Activated CD4-positive, alpha-beta memory T cell treated with anti-CD3 and anti-CD28 coated beads, Interleukin-2, amount 10 ng/mL, durations not matched to agents 7 days and 5 days (primary cell): ENCODE results near the gene DPP10. TPM values are rescaled to one million over a fixed set of nuclear protein-coding genes. Genes with fewer than 3 reads are reported as not detected.

Experiments
- CTCF ChIA-PET: fragments of 350-600 bp; sonication (Branson Sonifier 250); formaldehyde crosslinking; loops from one replicate; lab custom pipeline; 2021; ENCODE audit warnings: antibody characterized with exemption, inconsistent platforms; lab: Charles Lee
- POLR2A ChIA-PET: fragments of 350-600 bp; sonication (Branson Sonifier 250); formaldehyde crosslinking; loops from one replicate; lab custom pipeline; 2021; ENCODE audit warnings: antibody characterized with exemption; lab: Charles Lee
- DNase-seq: peaks from one replicate; pipeline ENCODE4 v3.0.0-alpha.2; 2020
- H3K27ac Mint-ChIP-seq: one replicate; pipeline ENCODE4 v1.8.0; 2021; ENCODE audit warnings: mild to moderate bottlenecking, mixed read lengths
- H3K27me3 Mint-ChIP-seq: one replicate; pipeline ENCODE4 v1.8.0; 2021; ENCODE audit warnings: mixed read lengths
- H3K36me3 Mint-ChIP-seq: one replicate; pipeline ENCODE4 v1.8.0; 2021; ENCODE audit warnings: low read depth, mixed read lengths
- H3K4me1 Mint-ChIP-seq: one replicate; pipeline ENCODE4 v1.8.0; 2021; ENCODE audit warnings: mixed read lengths
- H3K4me3 Mint-ChIP-seq: one replicate; pipeline ENCODE4 v1.8.0; 2021; ENCODE audit warnings: mild to moderate bottlenecking, mixed read lengths
- H3K9me3 Mint-ChIP-seq: one replicate; pipeline ENCODE4 v1.8.0; 2021; ENCODE audit warnings: mixed read lengths
- total RNA-seq, 2 experiments: library from RNA; stranded (reverse); gene quantifications; one replicate each; pipeline ENCODE4 v1.2.3, GENCODE V29; 2021

The DPP10 gene
- total RNA-seq, 2 experiments from 2014 or later, result not detected

DNA sequence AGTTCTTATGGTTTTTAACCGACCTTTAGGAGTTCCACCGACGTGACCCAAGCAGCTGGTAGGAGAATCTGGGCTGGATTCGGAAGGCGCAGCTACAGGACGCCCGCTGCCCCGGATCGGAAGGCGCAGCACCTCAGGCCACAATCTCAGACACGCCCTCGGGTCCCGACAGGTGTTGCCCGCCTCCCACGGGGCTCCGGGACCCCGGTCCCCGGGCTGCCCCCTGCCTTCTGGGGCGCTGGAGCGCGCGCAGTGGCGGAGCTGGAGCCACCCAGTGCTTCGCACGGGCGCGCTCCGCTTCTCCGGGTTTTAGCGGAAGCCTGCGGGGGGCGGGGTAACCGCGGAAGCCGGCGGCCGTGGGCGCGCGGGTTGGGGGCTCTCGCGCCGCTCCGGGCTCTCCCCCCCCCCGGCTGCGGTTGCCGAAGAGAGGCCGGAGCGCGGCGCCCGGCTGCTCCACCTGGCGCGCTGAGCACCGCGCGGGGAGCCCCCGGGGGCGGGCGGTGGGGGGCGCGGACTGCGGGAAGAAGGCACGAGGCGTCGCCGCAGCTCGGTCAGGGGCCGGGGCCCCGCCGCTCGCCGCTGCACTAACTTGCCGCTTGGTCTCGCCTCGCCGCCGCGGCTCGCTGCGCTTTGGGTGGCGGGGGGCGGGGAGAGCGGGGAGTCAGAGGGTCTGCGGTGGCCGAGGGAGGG is 718.8 kb downstream of the DPP10 start:
- no peak for DNase-seq
- POLR2A ChIA-PET, result no interaction called here
- Mint-ChIP-seq H3K4me3 (no peak overlapping the region), H3K9me3 (no peaks in the 10 kb centered on the region), H3K36me3 (no peaks in the 10 kb centered on the region), H3K4me1 (peaks cover 3% of the 10 kb centered on the region), H3K27me3 (peaks cover 21% of the 10 kb centered on the region), H3K27ac (no peak overlapping the region)
- CTCF ChIA-PET, result no interaction called here

DNA sequence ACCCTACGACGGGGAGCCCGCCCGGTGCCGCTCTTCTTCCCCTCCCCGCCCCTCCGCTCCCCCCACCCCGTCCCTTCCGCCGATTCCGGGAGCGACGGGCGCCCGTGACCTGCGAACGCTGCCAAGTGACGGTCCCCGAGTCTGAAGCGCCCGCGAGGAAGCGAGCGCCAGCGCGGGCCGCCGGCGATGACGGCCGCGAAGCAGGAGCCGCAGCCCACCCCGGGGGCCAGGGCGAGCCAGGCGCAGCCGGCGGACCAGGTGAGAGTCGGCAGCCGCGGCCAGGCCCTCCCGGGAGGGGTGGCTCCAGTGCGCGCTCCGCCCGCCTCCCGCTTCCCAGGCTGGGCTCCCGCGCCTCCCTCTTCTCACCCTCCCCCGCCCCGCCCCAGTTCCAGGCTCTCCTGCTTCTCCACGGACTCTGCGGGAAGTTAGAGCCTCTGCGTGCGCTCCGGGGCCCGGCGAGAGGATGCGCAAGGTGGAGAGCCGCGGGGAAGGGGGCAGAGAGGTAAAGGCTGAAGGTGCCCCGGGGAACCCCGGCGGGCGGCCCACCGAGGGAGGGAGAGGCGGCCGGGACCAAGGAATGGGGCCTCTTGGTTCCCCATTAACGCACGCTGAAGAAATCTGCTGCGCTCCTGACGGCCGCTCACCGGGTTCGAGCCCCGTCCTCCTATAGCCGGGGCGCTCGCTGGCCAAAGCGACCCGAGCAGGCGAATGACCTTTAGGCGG is 719.5 kb downstream of the DPP10 start:
- Mint-ChIP-seq H3K4me1 (peaks cover 3% of the 10 kb centered on the region), H3K4me3 (no peak overlapping the region), H3K9me3 (no peaks in the 10 kb centered on the region), H3K36me3 (no peaks in the 10 kb centered on the region), H3K27me3 (peaks cover 21% of the 10 kb centered on the region), H3K27ac (no peak overlapping the region)
- no peak for DNase-seq
- POLR2A ChIA-PET, result no interaction called here
- CTCF ChIA-PET, result no interaction called here

DNA sequence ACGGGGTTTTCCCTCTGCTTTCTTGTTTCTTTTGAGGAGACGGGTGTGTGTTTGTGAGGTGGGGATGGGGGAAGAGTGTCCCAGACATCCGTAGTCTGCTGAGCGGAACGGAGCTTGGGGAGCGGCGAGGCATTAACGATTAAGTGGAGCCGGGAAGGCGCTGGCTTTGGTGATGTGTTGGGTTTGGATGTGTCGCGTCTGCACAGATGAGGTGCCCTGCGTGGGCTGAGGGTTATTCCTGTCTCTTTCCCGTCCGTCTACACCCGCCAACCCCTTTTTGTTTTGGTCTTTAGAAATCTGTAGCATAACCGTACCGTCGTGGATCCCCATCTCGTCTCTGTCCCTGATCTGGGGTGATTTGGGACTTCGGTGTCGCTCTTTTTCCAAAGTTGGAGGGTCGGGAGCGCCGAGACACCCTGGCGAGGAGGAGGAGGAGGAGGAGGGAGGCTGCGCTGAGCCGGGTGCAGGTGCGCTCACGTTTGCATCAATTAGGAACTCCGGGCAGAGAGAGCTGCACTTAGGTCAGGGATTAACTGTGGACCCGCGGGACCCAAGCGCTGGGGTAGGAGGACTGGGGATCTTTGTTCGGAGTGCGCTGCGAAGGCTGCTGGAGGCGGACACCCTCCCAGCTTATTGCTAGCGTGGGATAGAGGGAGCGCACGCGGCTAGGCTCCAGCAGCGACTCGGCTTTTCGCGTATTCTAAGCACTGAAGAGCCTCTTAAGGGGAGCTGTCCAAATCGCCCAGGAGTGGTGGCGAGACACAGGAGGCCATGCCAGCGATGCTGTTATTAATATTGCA is 720.3 kb downstream of the DPP10 start:
- DNase-seq, result no peak
- H3K36me3 Mint-ChIP-seq, result no peaks in the 10 kb centered on the region
- ChIA-PET POLR2A (no interaction called here), CTCF (no interaction called here)
- no peak overlapping the region for H3K4me3 Mint-ChIP-seq
- no peak overlapping the region for H3K27ac Mint-ChIP-seq
- peaks cover 3% of the 10 kb centered on the region for H3K4me1 Mint-ChIP-seq
- H3K9me3 Mint-ChIP-seq, result no peaks in the 10 kb centered on the region
- H3K27me3 Mint-ChIP-seq, result peaks cover 21% of the 10 kb centered on the region

DNA sequence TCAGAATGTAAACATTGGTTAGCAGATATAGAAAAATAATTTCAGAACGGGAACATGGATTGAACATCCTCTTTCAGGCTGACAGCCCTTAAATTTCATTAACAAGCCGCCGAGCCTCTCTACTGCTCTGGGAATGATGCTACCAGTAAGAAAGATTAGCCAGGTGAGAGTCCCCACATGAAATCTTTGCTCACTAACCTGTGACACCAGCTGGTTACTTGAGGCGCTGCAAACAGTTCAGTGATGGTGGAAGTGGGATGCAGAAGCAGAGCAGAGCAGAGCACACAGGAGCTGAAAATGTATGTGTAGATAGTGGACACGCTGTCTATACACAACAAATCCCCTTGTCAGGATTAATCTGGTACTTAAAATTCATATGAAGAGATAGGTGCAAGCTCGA is 721.1 kb downstream of the DPP10 start:
- DNase-seq, result no peak
- peaks cover 3% of the 10 kb centered on the region for H3K4me1 Mint-ChIP-seq
- H3K9me3 Mint-ChIP-seq, result no peaks in the 10 kb centered on the region
- ChIA-PET POLR2A (no interaction called here), CTCF (no interaction called here)
- H3K36me3 Mint-ChIP-seq, result no peaks in the 10 kb centered on the region
- no peak overlapping the region for H3K4me3 Mint-ChIP-seq
- peaks cover 21% of the 10 kb centered on the region for H3K27me3 Mint-ChIP-seq
- H3K27ac Mint-ChIP-seq, result no peak overlapping the region

DNA sequence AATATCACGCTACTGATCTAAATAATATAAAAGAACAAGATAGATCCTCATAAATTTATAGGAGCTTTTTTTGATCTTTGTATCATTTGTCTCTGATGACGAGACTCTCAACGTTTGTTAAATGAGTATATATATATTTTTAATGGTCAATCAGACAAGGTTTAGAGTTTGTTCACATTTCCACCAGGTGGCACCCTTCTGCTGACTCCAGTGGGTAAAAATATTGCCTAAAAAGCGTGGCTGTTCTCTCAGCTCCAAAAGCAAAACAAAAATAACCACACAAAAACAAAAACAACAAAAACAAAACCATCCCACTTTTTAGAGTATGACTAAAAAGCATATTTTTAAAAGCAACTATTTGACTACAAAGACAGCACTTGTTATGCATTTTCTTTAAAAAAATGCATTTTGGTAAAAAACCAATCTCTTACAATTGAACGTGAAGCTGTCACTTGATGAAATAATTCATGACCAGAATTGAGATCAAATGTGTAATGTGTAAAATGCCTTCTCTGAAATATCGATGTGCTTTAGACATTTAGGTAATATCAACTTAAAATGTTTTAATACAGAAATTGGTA is 723.2 kb downstream of the DPP10 start:
- no peaks in the 10 kb centered on the region for H3K9me3 Mint-ChIP-seq
- peaks cover 3% of the 10 kb centered on the region for H3K4me1 Mint-ChIP-seq
- ChIA-PET POLR2A (no interaction called here), CTCF (no interaction called here)
- H3K36me3 Mint-ChIP-seq, result no peaks in the 10 kb centered on the region
- no peak overlapping the region for H3K27ac Mint-ChIP-seq
- peaks cover 17% of the 10 kb centered on the region for H3K27me3 Mint-ChIP-seq
- DNase-seq, result no peak
- H3K4me3 Mint-ChIP-seq, result no peak overlapping the region

DNA sequence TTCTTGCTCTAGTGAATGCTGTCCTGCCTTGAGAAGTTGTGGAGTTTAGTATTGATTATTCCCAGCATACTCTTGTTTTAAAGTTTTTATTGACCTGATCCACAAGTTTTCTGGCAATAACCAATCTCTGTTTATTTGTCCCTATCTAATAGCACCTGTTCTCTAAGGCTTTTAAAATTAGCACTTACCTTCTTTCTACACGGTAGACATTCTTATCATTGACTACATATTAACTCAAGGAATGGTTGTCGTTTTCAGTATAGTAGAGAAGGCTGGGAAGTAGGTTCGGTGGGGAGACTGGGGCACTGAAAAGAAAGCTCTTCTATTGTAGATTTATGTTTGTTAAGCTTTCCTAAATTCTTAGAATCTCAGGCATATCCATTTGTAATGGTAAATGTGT is 726.0 kb downstream of the DPP10 start:
- no peak for DNase-seq
- no peaks in the 10 kb centered on the region for H3K36me3 Mint-ChIP-seq
- no peaks in the 10 kb centered on the region for H3K4me1 Mint-ChIP-seq
- no peak overlapping the region for H3K27ac Mint-ChIP-seq
- ChIA-PET POLR2A (no interaction called here), CTCF (no interaction called here)
- H3K4me3 Mint-ChIP-seq, result no peak overlapping the region
- peaks cover 1% of the 10 kb centered on the region for H3K27me3 Mint-ChIP-seq
- H3K9me3 Mint-ChIP-seq, result no peaks in the 10 kb centered on the region

DNA sequence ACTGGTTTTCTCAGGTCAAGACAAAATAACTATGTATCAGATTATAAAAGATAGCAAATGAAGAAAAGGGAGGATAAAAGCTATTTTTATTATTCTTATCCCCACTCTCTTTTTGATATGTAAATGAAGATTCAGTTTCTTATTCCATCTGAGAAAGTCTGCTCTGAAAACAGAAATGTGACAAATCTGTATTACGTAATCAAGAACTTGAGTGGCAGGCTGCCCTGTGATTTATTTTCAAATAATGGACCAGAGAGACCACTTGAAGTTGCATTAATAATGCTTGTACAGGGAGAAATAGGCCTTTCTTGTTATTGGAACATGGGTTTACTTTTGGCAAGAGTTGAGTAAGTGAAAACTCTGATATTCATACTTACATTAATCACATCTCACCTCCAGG is 727.4 kb downstream of the DPP10 start:
- Mint-ChIP-seq H3K36me3 (no peaks in the 10 kb centered on the region), H3K9me3 (no peaks in the 10 kb centered on the region), H3K4me3 (no peak overlapping the region), H3K27me3 (no peaks in the 10 kb centered on the region), H3K4me1 (no peaks in the 10 kb centered on the region), H3K27ac (no peak overlapping the region)
- CTCF ChIA-PET, result no interaction called here
- no peak for DNase-seq
- POLR2A ChIA-PET, result no interaction called here

DNA sequence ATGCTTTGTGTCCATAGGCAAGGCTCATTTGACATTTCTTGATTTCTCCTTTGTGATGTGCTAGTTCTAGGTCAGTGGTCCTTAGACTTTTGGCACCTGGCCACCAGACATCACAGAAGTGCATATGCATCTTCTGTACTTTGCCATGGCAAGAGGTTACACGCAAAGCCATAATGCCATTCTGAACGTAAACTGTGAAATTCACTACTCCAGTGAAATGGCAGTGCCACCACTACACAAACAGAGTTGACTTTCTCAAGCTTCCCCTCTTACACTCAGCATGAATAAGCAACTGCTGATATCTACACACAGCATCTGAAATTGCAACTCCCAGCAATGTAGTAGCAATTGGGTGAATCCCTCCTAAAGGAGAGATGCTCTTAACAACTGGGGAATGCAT is 729.3 kb downstream of the DPP10 start:
- no peak for DNase-seq
- POLR2A ChIA-PET, result no interaction called here
- Mint-ChIP-seq H3K36me3 (no peaks in the 10 kb centered on the region), H3K4me3 (no peak overlapping the region), H3K4me1 (no peaks in the 10 kb centered on the region), H3K9me3 (no peaks in the 10 kb centered on the region), H3K27me3 (no peaks in the 10 kb centered on the region), H3K27ac (no peak overlapping the region)
- CTCF ChIA-PET, result no interaction called here

DNA sequence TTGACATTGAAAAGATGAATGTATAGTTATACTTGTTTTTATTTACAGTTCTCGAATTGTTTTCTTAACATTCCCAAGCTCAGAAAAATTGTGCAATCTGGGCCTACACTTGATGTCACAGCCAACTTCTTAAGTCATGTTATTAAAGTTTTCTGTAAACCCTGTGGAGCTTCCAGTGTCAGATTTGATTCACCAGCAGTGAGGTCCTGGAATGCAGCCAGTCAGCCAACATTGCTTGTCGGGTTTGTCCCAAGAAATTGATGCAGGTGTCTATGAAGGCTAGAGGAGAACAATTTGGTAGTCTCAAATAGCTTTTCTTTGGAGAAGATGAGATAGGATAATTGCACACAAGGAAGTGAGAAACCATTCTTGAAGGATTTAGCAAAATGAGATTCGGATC is 732.2 kb downstream of the DPP10 start:
- ChIA-PET CTCF (no interaction called here), POLR2A (interaction anchor here (0.6 kb wide), 1 partner anchor 20 kb away, joined by 3 read pairs; no protein-coding TSS in a partner anchor)
- Mint-ChIP-seq H3K4me3 (no peak overlapping the region), H3K27ac (no peak overlapping the region), H3K27me3 (no peaks in the 10 kb centered on the region), H3K4me1 (no peaks in the 10 kb centered on the region), H3K36me3 (no peaks in the 10 kb centered on the region), H3K9me3 (peaks cover 2% of the 10 kb centered on the region)
- no peak for DNase-seq

DNA sequence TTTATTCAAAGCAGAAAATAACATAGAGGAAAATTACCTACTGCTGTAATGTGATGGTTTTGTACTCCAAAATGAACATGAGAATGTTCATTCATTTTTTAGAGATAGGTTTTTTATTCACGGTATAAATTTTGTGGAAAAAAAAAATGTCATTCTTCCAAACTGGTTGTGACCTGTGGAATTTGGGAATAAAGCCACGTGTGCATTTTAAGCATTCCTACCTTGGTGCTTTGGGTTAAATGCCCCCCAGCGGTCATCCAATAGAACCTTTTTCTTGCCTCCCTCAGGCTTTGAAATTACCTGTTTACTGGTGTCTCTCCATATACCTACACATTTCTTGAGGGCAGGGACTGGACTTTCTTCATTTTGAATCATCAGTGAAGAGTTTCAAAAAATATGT is 740.7 kb downstream of the DPP10 start:
- H3K27me3 Mint-ChIP-seq, result no peaks in the 10 kb centered on the region
- CTCF ChIA-PET, result no interaction called here
- POLR2A ChIA-PET, result no interaction called here

DNA sequence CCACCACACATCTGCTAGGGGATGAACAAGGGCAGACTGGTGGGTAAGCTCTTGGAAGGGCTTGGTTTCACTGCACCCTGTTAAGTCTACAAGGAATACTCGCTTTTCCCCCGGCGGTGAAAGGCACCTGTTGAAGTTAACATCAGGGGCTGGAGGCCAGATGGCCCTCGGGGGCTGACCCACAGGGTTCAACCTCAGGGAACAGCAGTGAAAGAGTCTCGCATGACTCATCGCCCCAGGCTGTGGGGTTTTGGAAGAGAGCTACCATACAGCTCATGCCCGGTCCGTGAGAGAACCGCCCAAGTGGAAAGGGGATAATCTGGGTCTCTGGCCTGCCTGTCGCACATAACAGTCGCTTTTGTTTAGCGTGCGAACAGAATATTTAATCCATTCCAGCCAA is 748.0 kb downstream of the DPP10 start:
- ChIA-PET POLR2A (no interaction called here), CTCF (no interaction called here)
- peaks cover 7% of the 10 kb centered on the region for H3K9me3 Mint-ChIP-seq
- no peaks in the 10 kb centered on the region for H3K36me3 Mint-ChIP-seq
- no peaks in the 10 kb centered on the region for H3K4me1 Mint-ChIP-seq
- DNase-seq, result no peak
- no peak overlapping the region for H3K4me3 Mint-ChIP-seq
- no peak overlapping the region for H3K27ac Mint-ChIP-seq
- H3K27me3 Mint-ChIP-seq, result no peaks in the 10 kb centered on the region

More for the DNA sequence above, 740.7 kb downstream of the DPP10 start:
- Mint-ChIP-seq H3K4me1 (no peaks in the 10 kb centered on the region), H3K27ac (no peak overlapping the region), H3K9me3 (peaks cover 8% of the 10 kb centered on the region), H3K36me3 (no peaks in the 10 kb centered on the region), H3K4me3 (no peak overlapping the region)
- no peak for DNase-seq

DNA sequence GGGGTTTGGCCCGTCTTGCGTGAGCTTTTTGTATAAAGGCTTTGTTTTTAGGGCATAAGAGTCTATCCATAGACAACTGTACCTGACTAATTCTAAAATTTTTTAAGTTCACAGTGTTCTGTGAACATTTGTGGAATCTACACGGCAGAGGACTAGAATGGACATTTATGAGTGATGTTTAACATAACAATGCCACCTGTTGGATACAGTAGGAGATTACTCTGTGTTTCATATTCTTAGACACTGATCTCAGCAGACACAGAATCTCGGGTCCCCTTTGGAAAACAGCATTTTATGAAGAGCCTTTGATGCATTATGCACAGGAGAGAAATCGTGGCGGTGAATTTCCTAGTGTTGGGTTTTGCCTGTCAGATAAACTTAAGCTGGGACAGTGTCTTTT is 752.2 kb downstream of the DPP10 start:
- POLR2A ChIA-PET, result no interaction called here
- no peaks in the 10 kb centered on the region for H3K27me3 Mint-ChIP-seq
- H3K27ac Mint-ChIP-seq, result no peak overlapping the region
- H3K4me1 Mint-ChIP-seq, result no peaks in the 10 kb centered on the region
- DNase-seq, result no peak
- peaks cover 10% of the 10 kb centered on the region for H3K9me3 Mint-ChIP-seq
- CTCF ChIA-PET, result no interaction called here
- H3K36me3 Mint-ChIP-seq, result no peaks in the 10 kb centered on the region
- H3K4me3 Mint-ChIP-seq, result no peak overlapping the region

DNA sequence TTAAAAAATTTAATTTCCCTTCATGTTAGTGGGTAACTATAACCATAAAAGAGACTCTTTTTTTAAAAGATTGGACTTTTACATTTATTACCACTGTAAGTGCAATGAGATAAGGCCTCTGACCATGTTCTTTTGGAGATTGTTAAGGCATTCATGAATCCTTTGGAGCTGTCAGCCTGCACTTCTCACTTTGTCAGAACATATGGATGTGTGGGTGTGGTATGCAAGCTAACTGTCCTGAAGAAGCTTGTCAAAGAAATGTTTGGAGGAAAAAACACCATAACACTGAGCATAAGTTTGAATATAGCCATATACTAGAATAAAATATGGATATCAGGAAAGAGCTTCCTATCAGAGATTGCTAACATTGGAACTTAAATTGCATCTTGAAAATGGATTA is 754.1 kb downstream of the DPP10 start:
- POLR2A ChIA-PET, result no interaction called here
- no peak for DNase-seq
- Mint-ChIP-seq H3K9me3 (peaks cover 8% of the 10 kb centered on the region), H3K4me1 (no peaks in the 10 kb centered on the region), H3K27ac (no peak overlapping the region), H3K36me3 (no peaks in the 10 kb centered on the region), H3K27me3 (no peaks in the 10 kb centered on the region), H3K4me3 (no peak overlapping the region)
- CTCF ChIA-PET, result no interaction called here
